ENCODE data around the gene OR11A1.

The OR11A1 gene

DNA sequence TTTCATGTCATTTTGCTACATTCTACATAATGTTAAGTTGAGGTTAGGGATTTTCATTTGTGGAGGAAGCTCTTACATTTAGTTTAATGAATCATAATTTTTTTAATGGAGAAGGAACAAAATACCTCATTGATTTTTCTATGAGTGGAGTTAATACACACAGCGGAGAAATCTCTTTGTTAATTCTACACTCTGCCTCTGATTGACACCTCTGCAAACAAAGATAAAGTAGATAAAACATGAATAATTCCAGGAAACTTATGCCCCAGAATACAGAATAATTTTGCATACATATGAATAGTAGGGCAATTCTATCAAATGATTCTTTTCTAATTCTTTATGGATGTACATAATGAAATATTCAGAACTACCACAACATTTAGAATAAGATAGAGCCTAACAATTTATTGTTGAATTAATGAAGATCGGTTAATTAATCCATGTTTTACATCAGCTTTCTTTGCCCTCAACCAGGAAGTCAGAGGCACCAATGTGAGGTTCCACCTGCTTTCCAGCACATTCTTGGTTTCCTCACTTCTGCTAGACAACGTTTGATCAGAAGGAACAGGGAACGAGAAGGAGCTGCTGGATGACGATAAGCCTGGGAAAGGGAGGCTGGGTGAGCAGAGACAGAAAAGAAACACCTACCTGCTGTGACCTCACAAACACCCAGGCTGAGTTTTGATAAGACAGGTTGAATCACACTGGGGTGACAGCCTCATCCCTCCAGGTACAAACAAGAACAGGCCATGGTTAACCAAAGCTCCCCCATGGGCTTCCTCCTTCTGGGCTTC is 4.3 kb upstream of the OR11A1 start:
- TF ChIP-seq, protein P1, sequence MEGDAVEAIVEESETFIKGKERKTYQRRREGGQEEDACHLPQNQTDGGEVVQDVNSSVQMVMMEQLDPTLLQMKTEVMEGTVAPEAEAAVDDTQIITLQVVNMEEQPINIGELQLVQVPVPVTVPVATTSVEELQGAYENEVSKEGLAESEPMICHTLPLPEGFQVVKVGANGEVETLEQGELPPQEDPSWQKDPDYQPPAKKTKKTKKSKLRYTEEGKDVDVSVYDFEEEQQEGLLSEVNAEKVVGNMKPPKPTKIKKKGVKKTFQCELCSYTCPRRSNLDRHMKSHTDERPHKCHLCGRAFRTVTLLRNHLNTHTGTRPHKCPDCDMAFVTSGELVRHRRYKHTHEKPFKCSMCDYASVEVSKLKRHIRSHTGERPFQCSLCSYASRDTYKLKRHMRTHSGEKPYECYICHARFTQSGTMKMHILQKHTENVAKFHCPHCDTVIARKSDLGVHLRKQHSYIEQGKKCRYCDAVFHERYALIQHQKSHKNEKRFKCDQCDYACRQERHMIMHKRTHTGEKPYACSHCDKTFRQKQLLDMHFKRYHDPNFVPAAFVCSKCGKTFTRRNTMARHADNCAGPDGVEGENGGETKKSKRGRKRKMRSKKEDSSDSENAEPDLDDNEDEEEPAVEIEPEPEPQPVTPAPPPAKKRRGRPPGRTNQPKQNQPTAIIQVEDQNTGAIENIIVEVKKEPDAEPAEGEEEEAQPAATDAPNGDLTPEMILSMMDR (IDR thresholded peaks at IDR 0.05): no peak

DNA sequence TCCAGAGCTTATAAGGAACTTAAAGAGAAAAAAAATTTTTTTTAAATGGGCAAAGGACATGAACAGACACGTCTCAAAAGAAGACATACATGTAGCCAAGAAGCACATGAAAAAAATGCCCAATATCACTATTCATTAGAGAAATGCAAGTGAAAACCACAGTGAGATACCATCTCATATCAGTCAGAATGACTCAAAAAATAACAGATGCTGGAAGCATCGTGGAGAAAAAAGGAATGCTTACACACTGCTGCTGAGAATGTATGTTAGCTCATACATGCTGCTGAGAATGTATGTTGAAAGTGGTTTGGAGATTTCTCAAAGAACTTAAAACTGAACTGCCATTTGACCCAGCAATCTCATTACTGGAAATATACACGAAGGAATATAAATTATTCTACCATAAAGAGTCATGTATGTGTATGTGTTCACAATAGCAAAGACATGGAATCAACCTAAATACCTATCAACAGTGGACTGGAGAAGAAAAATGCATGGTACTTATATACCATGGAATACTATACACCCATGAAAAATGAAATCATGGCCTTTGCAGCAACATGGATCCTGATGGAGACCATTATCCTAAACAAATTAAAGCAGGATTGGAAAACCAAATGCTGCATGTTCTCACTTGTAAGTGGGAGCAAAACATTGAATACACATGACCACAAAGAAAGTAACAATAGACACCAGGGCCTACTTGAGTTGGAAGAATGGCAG is 5.2 kb downstream of the OR11A1 start:
- TF ChIP-seq, protein P1 (IDR thresholded peaks at IDR 0.05): no peak

DNA sequence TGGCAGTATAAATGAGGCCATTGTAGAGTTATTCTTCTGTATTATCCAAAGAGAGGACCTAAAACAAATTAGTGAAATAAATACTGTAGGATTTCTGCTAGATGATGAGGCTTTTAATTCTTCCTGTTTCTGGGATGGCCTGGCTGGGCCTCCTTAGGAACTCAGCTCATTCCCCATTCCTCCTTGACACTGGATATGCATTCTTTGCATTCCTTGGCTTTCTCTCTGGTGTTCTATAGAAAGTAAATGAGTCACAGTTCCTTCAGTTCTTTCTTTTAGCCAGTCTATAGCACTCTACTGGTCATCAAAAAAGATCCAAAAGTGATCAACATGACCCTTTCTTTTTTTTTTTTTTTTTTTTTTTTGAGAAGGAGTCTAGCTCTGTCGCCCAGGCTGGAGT is 9.2 kb downstream of the OR11A1 start:
- TF ChIP-seq, protein P1 (IDR thresholded peaks at IDR 0.05): no peak

DNA sequence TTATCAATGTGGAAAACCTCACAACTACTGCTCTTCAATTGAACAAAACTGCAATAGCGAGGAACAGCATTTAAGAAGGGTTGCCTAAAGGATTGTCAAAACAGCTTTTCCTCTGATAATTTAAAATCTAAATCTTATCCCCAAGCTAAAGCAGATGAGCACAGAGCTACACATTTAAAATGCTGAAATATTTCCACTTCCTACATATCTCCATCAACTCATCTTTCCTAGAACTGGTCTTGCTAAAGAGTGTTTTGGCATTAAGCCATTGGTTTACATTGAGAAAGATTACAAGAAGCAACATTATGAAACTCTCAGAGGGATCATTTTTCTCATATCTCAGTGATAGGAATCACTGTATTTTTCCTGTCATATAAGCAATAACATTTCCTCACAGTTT is 14.2 kb downstream of the OR11A1 start:
- TF ChIP-seq, protein P1 (IDR thresholded peaks at IDR 0.05): no peak

GRCh38 chr6:29439006-29439405 is 17.9 kb downstream of the OR11A1 start, which contains the start of gene OR10C1:
OR10C1 (plus strand) TSS chr6:29439306; CDS start chr6:29440016, 710 bp downstream.
- TF ChIP-seq, protein P1 (IDR thresholded peaks at IDR 0.05): no peak

DNA sequence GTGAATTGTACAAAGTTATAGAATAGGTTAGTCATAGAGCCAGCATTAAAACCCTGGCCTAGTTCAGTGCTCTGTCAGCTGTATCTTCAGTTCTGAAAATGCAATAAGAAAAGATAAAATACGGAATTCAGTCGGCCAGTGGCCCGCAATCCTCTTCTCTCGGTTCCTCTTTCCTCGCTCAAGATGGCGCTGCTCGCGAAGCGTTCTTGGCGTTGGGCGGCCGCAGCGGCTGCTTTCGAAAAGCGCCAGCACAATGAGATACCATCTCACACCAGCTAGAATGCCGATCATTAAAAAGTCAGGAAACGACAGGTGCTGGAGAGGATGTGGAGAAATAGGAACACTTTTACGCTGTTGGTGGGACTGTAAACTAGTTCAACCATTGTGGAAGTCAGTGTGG is 20.1 kb downstream of the OR11A1 start:
- TF ChIP-seq, protein P1 (IDR thresholded peaks at IDR 0.05): peak; percentile 59

GRCh38 chr6:29426654-29427053 is 30.2 kb downstream of the OR11A1 start:
- TF ChIP-seq, protein P1 (IDR thresholded peaks at IDR 0.05): no peak
